H9 (cell line): ENCODE data around the gene HACE1. TPM values are rescaled to one million over a fixed set of nuclear protein-coding genes. Genes with fewer than 3 reads are reported as not detected.
"Not testable (repeated sequence)": the region's sequence is repeated elsewhere in the genome, so short reads cannot be mapped to it uniquely, and the experiment has no call there.

Experiments
- DNase-seq: peaks from one replicate; pipeline ENCODE4 v3.0.0-alpha.2; 2017
- H2AFZ ChIP-seq: one replicate; pipeline ENCODE4 v1.6.1; 2013; ENCODE audit warnings: mild to moderate bottlenecking, low read length, control low read depth, moderate library complexity
- H2AK5ac ChIP-seq: 2 replicates; pipeline ENCODE4 v1.6.1; 2013; ENCODE audit warnings: low read length, control low read depth, mixed read lengths; ENCODE audit not compliant: insufficient read length
- H2BK120ac ChIP-seq: one replicate; pipeline ENCODE4 v1.6.1; 2013; ENCODE audit warnings: low read depth, mild to moderate bottlenecking, low read length, control low read depth, inconsistent platforms; ENCODE audit not compliant: poor library complexity, severe bottlenecking
- H2BK12ac ChIP-seq: 2 replicates; pipeline ENCODE4 v1.6.1; 2013; ENCODE audit warnings: low read length, control low read depth, mixed read lengths, low read depth; ENCODE audit not compliant: insufficient read length
- H2BK15ac ChIP-seq: 2 replicates; pipeline ENCODE4 v1.6.1; 2013; ENCODE audit warnings: low read depth, low read length, control low read depth
- H2BK20ac ChIP-seq: one replicate; pipeline ENCODE4 v1.6.1; 2013; ENCODE audit warnings: low read depth, mild to moderate bottlenecking, low read length, control low read depth, inconsistent platforms; ENCODE audit not compliant: poor library complexity, severe bottlenecking
- H2BK5ac ChIP-seq: 2 replicates; pipeline ENCODE4 v1.6.1; 2013; ENCODE audit warnings: low read length, control low read depth, mixed read lengths; ENCODE audit not compliant: insufficient read length
- H3K14ac ChIP-seq: 2 replicates; pipeline ENCODE4 v1.6.1; 2013; ENCODE audit warnings: low read length, control low read depth; ENCODE audit not compliant: insufficient read depth
- H3K18ac ChIP-seq: 2 replicates; pipeline ENCODE4 v1.6.1; 2013; ENCODE audit warnings: low read depth, mild to moderate bottlenecking, mixed read lengths, low read length, control low read depth; ENCODE audit not compliant: insufficient read length
- H3K23ac ChIP-seq: 2 replicates; pipeline ENCODE4 v1.6.1; 2013; ENCODE audit warnings: low read length, control low read depth, mixed read lengths, low read depth; ENCODE audit not compliant: insufficient read length
- H3K23me2 ChIP-seq: 2 replicates; pipeline ENCODE4 v1.6.1; 2013; ENCODE audit warnings: low read depth, mild to moderate bottlenecking, mixed read lengths, low read length, control low read depth; ENCODE audit not compliant: insufficient read length, poor library complexity, severe bottlenecking
- H3K27ac ChIP-seq: 2 replicates; pipeline ENCODE4 v1.5.1; 2013; ENCODE audit warnings: low read length, control low read depth, mixed read lengths, low read depth; ENCODE audit not compliant: insufficient read length
- H3K27me3 ChIP-seq: 2 replicates; pipeline ENCODE4 v1.6.1; 2013; ENCODE audit warnings: low read length, control low read depth, inconsistent platforms; ENCODE audit not compliant: insufficient read depth
- H3K4ac ChIP-seq: 2 replicates; pipeline ENCODE4 v1.6.1; 2013; ENCODE audit warnings: low read depth, mild to moderate bottlenecking, control low read depth, inconsistent platforms, low read length, moderate library complexity
- H3K4me1 ChIP-seq: 2 replicates; pipeline ENCODE4 v1.6.1; 2013; ENCODE audit warnings: low read length, control low read depth, inconsistent platforms; ENCODE audit not compliant: insufficient read depth
- H3K4me2 ChIP-seq: 2 replicates; pipeline ENCODE4 v1.6.1; 2013; ENCODE audit warnings: low read length, control low read depth, mixed read lengths; ENCODE audit not compliant: insufficient read length, insufficient read depth
- H3K56ac ChIP-seq: 2 replicates; pipeline ENCODE4 v1.6.1; 2013; ENCODE audit warnings: low read depth, mild to moderate bottlenecking, mixed read lengths, low read length, control low read depth; ENCODE audit not compliant: insufficient read length
- H3K79me1 ChIP-seq: 2 replicates; pipeline ENCODE4 v1.6.1; 2013; ENCODE audit warnings: low read depth, mild to moderate bottlenecking, moderate library complexity, low read length, control low read depth, inconsistent platforms; ENCODE audit not compliant: insufficient read depth, poor library complexity, severe bottlenecking
- H3K79me2 ChIP-seq: 2 replicates; pipeline ENCODE4 v1.6.1; 2013; ENCODE audit warnings: low read length, control low read depth, inconsistent platforms; ENCODE audit not compliant: insufficient read depth
- H3K9ac ChIP-seq: 2 replicates; pipeline ENCODE4 v1.6.1; 2013; ENCODE audit warnings: low read length, control low read depth, mixed read lengths; ENCODE audit not compliant: insufficient read length; ENCODE audit errors: extremely low read depth
- H3K9me3 ChIP-seq: one replicate; pipeline ENCODE4 v1.6.1; 2013; ENCODE audit warnings: low read depth, low read length, inconsistent platforms; ENCODE audit not compliant: control insufficient read depth
- H3T11ph ChIP-seq: one replicate; pipeline ENCODE4 v1.6.1; 2013; ENCODE audit warnings: mild to moderate bottlenecking, low read length, control low read depth, inconsistent platforms
- H4K20me1 ChIP-seq: one replicate; pipeline ENCODE4 v1.6.1; 2013; ENCODE audit not compliant: control insufficient read depth, insufficient read length, insufficient read depth
- H4K5ac ChIP-seq: 2 replicates; pipeline ENCODE4 v1.6.1; 2013; ENCODE audit warnings: low read depth, mild to moderate bottlenecking, mixed read lengths, low read length, control low read depth; ENCODE audit not compliant: insufficient read length
- H4K8ac ChIP-seq: replicated peaks from 2 replicates; pipeline ENCODE4 v1.6.1; 2013; ENCODE audit warnings: low read length, control low read depth, mixed read lengths, low read depth; ENCODE audit not compliant: insufficient read length
- H4K91ac ChIP-seq: 2 replicates; pipeline ENCODE4 v1.6.1; 2013; ENCODE audit warnings: low read depth, mild to moderate bottlenecking, moderate library complexity, mixed read lengths, low read length, control low read depth; ENCODE audit not compliant: insufficient read length
- H3K27ac Mint-ChIP-seq, 3 experiments: 2 replicates in 2 of 3; 3 replicates in 1 of 3; pipeline ENCODE4 v1.8.0; 2020 to 2021; ENCODE audit warnings: mixed read lengths in 3 of 3, mild to moderate bottlenecking in 1 of 3, moderate library complexity in 1 of 3
- H3K27me3 Mint-ChIP-seq: 2 replicates; pipeline ENCODE4 v1.8.0; 2021; ENCODE audit warnings: low read depth, mild to moderate bottlenecking, moderate library complexity, mixed read lengths
- H3K36me3 Mint-ChIP-seq, 3 experiments: 2 replicates in 2 of 3; 3 replicates in 1 of 3; pipeline ENCODE4 v1.8.0; 2020 to 2021; ENCODE audit warnings: low read depth in 3 of 3, mixed read lengths in 3 of 3; ENCODE audit not compliant: insufficient read depth in 1 of 3
- H3K4me1 Mint-ChIP-seq, 2 experiments: 2 replicates each; pipeline ENCODE4 v1.8.0; 2020; ENCODE audit warnings: mixed read lengths in 2 of 2
- H3K4me3 Mint-ChIP-seq, 2 experiments: 2 replicates in 1 of 2; 3 replicates in 1 of 2; pipeline ENCODE4 v1.8.0; 2020 to 2021; ENCODE audit warnings: mild to moderate bottlenecking in 2 of 2, mixed read lengths in 2 of 2, moderate library complexity in 1 of 2
- H3K9me3 Mint-ChIP-seq, 2 experiments: 2 replicates in 1 of 2; 3 replicates in 1 of 2; pipeline ENCODE4 v1.8.0; 2020; ENCODE audit warnings: mild to moderate bottlenecking in 2 of 2, mixed read lengths in 2 of 2, moderate library complexity in 1 of 2
- CTCF ChIP-seq: fragments of 200-600 bp; sonication (generic); conservative IDR thresholded peaks from 3 replicates; pipeline ENCODE4 v1.8.0; 2021; ENCODE audit warnings: antibody characterized with exemption, mild to moderate bottlenecking
- WGBS: extraction: QIAGEN DNeasy Blood & Tissue Kit; methylation state at CpG from one replicate; pipeline ENCODE4 v1.1.7; 2013; ENCODE audit warnings: missing lambda C conversion rate, low lambda C conversion rate, mixed read lengths; ENCODE audit not compliant: insufficient read length; ENCODE audit errors: extremely low coverage; 5-methylcytosine and 5-hydroxymethylcytosine counted together
- total RNA-seq: library from RNA; stranded (reverse); gene quantifications from 2 replicates; pipeline ENCODE4 v1.2.1, GENCODE V29; 2021

HACE1 gene
- total RNA-seq, 1 experiment from 2014 or later: 18.0 TPM

- Histone ChIP-seq H2BK120ac (no peak overlapping the region), H3K27me3 (no peaks in the 10 kb centered on the region), H3K4me1 (no peaks in the 10 kb centered on the region), H3K14ac (no peak overlapping the region), H3K9ac (no peak overlapping the region), H2AFZ (no peak overlapping the region), H3K79me1 (no peaks in the 10 kb centered on the region), H4K8ac (no peak overlapping the region), H3K23ac (no peak overlapping the region), H3K4me2 (no peak overlapping the region), H2AK5ac (no peak overlapping the region), H4K91ac (no peak overlapping the region), H2BK20ac (no peak overlapping the region), H3K18ac (no peak overlapping the region), H2BK12ac (no peak overlapping the region), H3K4ac (no peak overlapping the region), H3K23me2 (no peaks in the 10 kb centered on the region), H3K79me2 (no peaks in the 10 kb centered on the region), H2BK5ac (no peak overlapping the region), H3T11ph (no peak overlapping the region), H3K56ac (no peak overlapping the region), H4K5ac (no peak overlapping the region), H3K9me3 (no peaks in the 10 kb centered on the region), H3K27ac (no peak overlapping the region), H2BK15ac (no peak overlapping the region), H4K20me1 (no peaks in the 10 kb centered on the region)
- H3K4me1 Mint-ChIP-seq: no peaks in the 10 kb centered on the region
- H3K9me3 Mint-ChIP-seq: no peaks in the 10 kb centered on the region
- no peak for TF ChIP-seq CTCF
- no peak overlapping the region for H3K4me3 Mint-ChIP-seq
- peak overlapping the region in 1 of 3 experiments; percentile 12; a peak in 1 of 7 replicates for H3K27ac Mint-ChIP-seq
- no peak for DNase-seq
- no CpG with 5 or more reads among the region's 1 CpG for WGBS
- H3K36me3 Mint-ChIP-seq: peaks cover 16 to 49% (median 29%) of the 10 kb centered on the region in 3 experiments; a peak in 6 of 7 replicates
- H3K27me3 Mint-ChIP-seq: no peaks in the 10 kb centered on the region
These were observed 22.6 kb downstream of the HACE1 start for GRCh38 chr6:104837158-104837557.

DNA sequence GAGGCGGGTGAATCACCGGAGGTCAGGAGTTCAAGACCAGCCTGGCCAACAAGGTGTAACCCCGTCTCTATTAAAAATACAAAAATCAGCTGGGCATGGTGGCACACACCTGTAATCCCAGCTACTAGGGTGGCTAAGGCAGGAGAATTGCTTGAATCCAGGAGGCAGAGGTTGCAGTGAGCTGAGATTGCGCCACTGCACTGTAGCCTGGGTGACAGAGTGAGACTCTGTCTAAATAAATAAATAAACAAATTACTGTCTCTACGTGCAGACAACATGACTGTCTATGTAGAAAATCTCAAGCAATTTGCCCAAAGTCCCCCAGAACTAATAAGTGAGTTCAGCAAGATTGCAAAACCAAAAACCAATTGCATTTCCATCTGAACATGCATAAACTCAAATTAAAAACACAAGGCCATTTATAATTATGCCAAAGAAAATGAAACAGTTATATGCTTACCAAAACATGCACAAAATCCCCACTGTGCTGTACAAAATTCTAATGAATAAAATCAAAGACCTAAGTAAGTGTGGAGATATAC is 23.2 kb downstream of the HACE1 start:
- WGBS: no CpG with 5 or more reads among the region's 5 CpGs
- H2BK5ac ChIP-seq, H4K8ac ChIP-seq, H3K9me3 Mint-ChIP-seq, H3K4me3 Mint-ChIP-seq, H4K20me1 ChIP-seq, H3K9me3 ChIP-seq, H4K91ac ChIP-seq, H3T11ph ChIP-seq, H2BK15ac ChIP-seq, H2BK120ac ChIP-seq, H3K27me3 Mint-ChIP-seq, H3K4me2 ChIP-seq, H3K23ac ChIP-seq, H3K27ac ChIP-seq, H3K18ac ChIP-seq, H3K4me1 Mint-ChIP-seq, H3K23me2 ChIP-seq, DNase-seq, H2AFZ ChIP-seq, H3K79me1 ChIP-seq, H3K56ac ChIP-seq, H3K9ac ChIP-seq, H3K27ac Mint-ChIP-seq, H3K79me2 ChIP-seq, H3K4me1 ChIP-seq, H2BK12ac ChIP-seq, H4K5ac ChIP-seq, H3K27me3 ChIP-seq, H3K4ac ChIP-seq, H2BK20ac ChIP-seq, H3K14ac ChIP-seq, H2AK5ac ChIP-seq: not testable (repeated sequence)
- H3K36me3 Mint-ChIP-seq: peaks cover 18 to 50% (median 34%) of the 10 kb centered on the region in 3 experiments; a peak in 6 of 7 replicates
